ENCODE results near the gene TREM1. TPM values are rescaled to one million over a fixed set of nuclear protein-coding genes. Genes with fewer than 3 reads are reported as not detected.

The TREM1 gene
- total RNA-seq, 1 donor from 2014 or later: 1.8 TPM

- H3K36me3 ChIP-seq (ENCODE audit: control insufficient read depth, insufficient read depth, low read length): no peaks in the 10 kb centered on the region
- no peak overlapping the region for H3K4me3 ChIP-seq (ENCODE audit: low read depth, low read length)
- H3K27me3 ChIP-seq (ENCODE audit: control insufficient read depth, insufficient read depth, low read length): peaks cover 12% of the 10 kb centered on the region
- TF ChIP-seq CTCF (IDR thresholded peaks at IDR 0.05; ENCODE audit: insufficient read depth, low read length, severe bottlenecking): no peak
- DNase-seq (ENCODE audit: low read depth) (no peak), FAIRE-seq (no peak)
Observed at GRCh38 chr6:41332241-41332640, 45.8 kb upstream of the TREM1 start.

GRCh38 chr6:41331401-41332150, 45.1 kb upstream of the TREM1 start:
- no peak for TF ChIP-seq CTCF (IDR thresholded peaks at IDR 0.05; ENCODE audit: insufficient read depth, low read length, severe bottlenecking)
- FAIRE-seq: no peak
- no peak for DNase-seq (ENCODE audit: low read depth)
- no peak overlapping the region for H3K4me3 ChIP-seq (ENCODE audit: low read depth, low read length)
- H3K36me3 ChIP-seq (ENCODE audit: control insufficient read depth, insufficient read depth, low read length): no peaks in the 10 kb centered on the region
- peaks cover 12% of the 10 kb centered on the region for H3K27me3 ChIP-seq (ENCODE audit: control insufficient read depth, insufficient read depth, low read length)

GRCh38 chr6:41327177-41327576, 40.7 kb upstream of the TREM1 start:
- H3K4me3 ChIP-seq (ENCODE audit: low read depth, low read length): no peak overlapping the region
- no peak for DNase-seq (ENCODE audit: low read depth)
- no peak for TF ChIP-seq CTCF (IDR thresholded peaks at IDR 0.05; ENCODE audit: insufficient read depth, low read length, severe bottlenecking)
- H3K36me3 ChIP-seq (ENCODE audit: control insufficient read depth, insufficient read depth, low read length): no peaks in the 10 kb centered on the region
- H3K27me3 ChIP-seq (ENCODE audit: control insufficient read depth, insufficient read depth, low read length): peaks cover 12% of the 10 kb centered on the region
- no peak for FAIRE-seq

- Histone ChIP-seq H3K4me3 (ENCODE audit: low read depth, low read length) (no peak overlapping the region), H3K36me3 (ENCODE audit: control insufficient read depth, insufficient read depth, low read length) (no peaks in the 10 kb centered on the region), H3K27me3 (ENCODE audit: control insufficient read depth, insufficient read depth, low read length) (peaks cover 12% of the 10 kb centered on the region)
- FAIRE-seq (no peak), DNase-seq (ENCODE audit: low read depth) (no peak)
- no peak for TF ChIP-seq CTCF (IDR thresholded peaks at IDR 0.05; ENCODE audit: insufficient read depth, low read length, severe bottlenecking)
Observed at GRCh38 chr6:41326092-41326491, 39.6 kb upstream of the TREM1 start.

- FAIRE-seq: no peak
- Histone ChIP-seq H3K27me3 (ENCODE audit: control insufficient read depth, insufficient read depth, low read length) (peaks cover 12% of the 10 kb centered on the region), H3K4me3 (ENCODE audit: low read depth, low read length) (no peak overlapping the region), H3K36me3 (ENCODE audit: control insufficient read depth, insufficient read depth, low read length) (no peaks in the 10 kb centered on the region)
- DNase-seq (ENCODE audit: low read depth): no peak
- TF ChIP-seq CTCF (IDR thresholded peaks at IDR 0.05; ENCODE audit: insufficient read depth, low read length, severe bottlenecking): no peak
Observed at GRCh38 chr6:41325446-41326066, 39.1 kb upstream of the TREM1 start.

Measured in bronchial epithelial cell (primary cell).